Stimulated activated CD4-positive, alpha-beta T cell treated with anti-CD3 and anti-CD28 coated beads, TNF-alpha, amount 100 ng/mL, for 24 hours (primary cell): ENCODE data around the gene ZCCHC14.
"Not testable (repeated sequence)": the region's sequence is repeated elsewhere in the genome, so short reads cannot be mapped to it uniquely, and the experiment has no call there.

Experiments used
- DNase-seq, 3 experiments: peaks; one replicate each; pipeline ENCODE4 v3.0.0-alpha.2; 2020; ENCODE audit warnings: low read depth in 3 of 3

The ZCCHC14 gene

GRCh38 chr16:87409153-87409552 lies 83.7 kb downstream of the ZCCHC14 start:
- no peak for DNase-seq

- no peak for DNase-seq
Observed at GRCh38 chr16:87407511-87408112, 85.2 kb downstream of the ZCCHC14 start.

GRCh38 chr16:87406495-87407088 lies 86.2 kb downstream of the ZCCHC14 start:
- no peak for DNase-seq

GRCh38 chr16:87404764-87405625 lies 87.8 kb downstream of the ZCCHC14 start:
- DNase-seq, result no peak

- DNase-seq, result no peak
Observed at GRCh38 chr16:87395181-87395842, 97.5 kb downstream of the ZCCHC14 start.

GRCh38 chr16:87393680-87394055 lies 99.2 kb downstream of the ZCCHC14 start:
- DNase-seq, result no peak

- DNase-seq, result peak in 1 of 3 experiments; percentile 37
Observed at GRCh38 chr16:87392821-87393679, 99.8 kb downstream of the ZCCHC14 start.

- peak; percentile 90 to 96 (median 95) for DNase-seq
Observed at GRCh38 chr16:87391950-87392820, 100.6 kb downstream of the ZCCHC14 start, which contains the start of gene MAP1LC3B. TSS of gene MAP1LC3B (plus strand) at chr16:87392336. CDS start at chr16:87392428, 92 bp downstream.

- DNase-seq, result no peak
Observed at GRCh38 chr16:87391324-87391949, 101.4 kb downstream of the ZCCHC14 start.

- no peak for DNase-seq
Observed at GRCh38 chr16:87390641-87391323, 102.0 kb downstream of the ZCCHC14 start.

GRCh38 chr16:87389914-87390313 lies 102.9 kb downstream of the ZCCHC14 start:
- not testable (repeated sequence) for DNase-seq

GRCh38 chr16:87389245-87389644 lies 103.6 kb downstream of the ZCCHC14 start:
- DNase-seq, result no peak

GRCh38 chr16:87388818-87389134 lies 104.0 kb downstream of the ZCCHC14 start:
- no peak for DNase-seq

- peak; percentile 77 to 80 (median 78) for DNase-seq
Observed at GRCh38 chr16:87387942-87388817, 104.6 kb downstream of the ZCCHC14 start.

- not testable (repeated sequence) for DNase-seq
Observed at GRCh38 chr16:87384875-87385167, 108.0 kb downstream of the ZCCHC14 start.

GRCh38 chr16:87384162-87384874 lies 108.5 kb downstream of the ZCCHC14 start:
- DNase-seq, result peak in 1 of 3 experiments; percentile 46

GRCh38 chr16:87383505-87384161 lies 109.2 kb downstream of the ZCCHC14 start, which contains the start of gene FBXO31:
TSS of gene FBXO31 (minus strand) at chr16:87383776. CDS start at chr16:87383744, 32 bp downstream.
- DNase-seq, result peak; percentile 87 to 90 (median 89)
